T-helper 9 cell (primary cell): ENCODE results near the gene CLSTN3.
"Not testable (repeated sequence)": the region's sequence is repeated elsewhere in the genome, so short reads cannot be mapped to it uniquely, and the experiment has no call there.

ENCODE experiments used
- DNase-seq: peaks from one replicate; pipeline ENCODE4 v3.0.0-alpha.2; 2020

The CLSTN3 gene

GRCh38 chr12:7154042-7154441, 23.9 kb downstream of the CLSTN3 start:
- no peak for DNase-seq

- no peak for DNase-seq
These were observed 24.8 kb downstream of the CLSTN3 start for GRCh38 chr12:7154901-7155470.

- DNase-seq: no peak
These were observed 25.4 kb downstream of the CLSTN3 start for GRCh38 chr12:7155471-7156034.

GRCh38 chr12:7156259-7157197, 26.4 kb downstream of the CLSTN3 start:
- DNase-seq: no peak

DNA sequence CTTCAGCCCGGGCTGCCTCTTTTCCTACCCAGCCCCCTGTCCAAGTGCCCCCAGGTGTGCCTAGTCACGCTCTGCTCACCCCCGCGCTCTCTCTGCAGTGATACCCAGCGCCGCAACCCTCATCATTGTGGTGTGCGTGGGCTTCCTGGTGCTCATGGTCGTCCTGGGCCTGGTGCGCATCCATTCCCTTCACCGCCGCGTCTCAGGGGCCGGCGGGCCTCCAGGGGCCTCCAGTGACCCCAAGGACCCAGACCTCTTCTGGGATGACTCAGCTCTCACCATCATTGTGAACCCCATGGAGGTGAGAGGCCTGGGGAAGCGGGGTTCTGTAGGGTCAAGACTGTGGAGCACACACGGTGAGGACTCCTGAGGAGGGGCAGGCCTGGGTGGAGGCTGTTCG, 27.2 kb downstream of the CLSTN3 start:
- DNase-seq: no peak

DNA sequence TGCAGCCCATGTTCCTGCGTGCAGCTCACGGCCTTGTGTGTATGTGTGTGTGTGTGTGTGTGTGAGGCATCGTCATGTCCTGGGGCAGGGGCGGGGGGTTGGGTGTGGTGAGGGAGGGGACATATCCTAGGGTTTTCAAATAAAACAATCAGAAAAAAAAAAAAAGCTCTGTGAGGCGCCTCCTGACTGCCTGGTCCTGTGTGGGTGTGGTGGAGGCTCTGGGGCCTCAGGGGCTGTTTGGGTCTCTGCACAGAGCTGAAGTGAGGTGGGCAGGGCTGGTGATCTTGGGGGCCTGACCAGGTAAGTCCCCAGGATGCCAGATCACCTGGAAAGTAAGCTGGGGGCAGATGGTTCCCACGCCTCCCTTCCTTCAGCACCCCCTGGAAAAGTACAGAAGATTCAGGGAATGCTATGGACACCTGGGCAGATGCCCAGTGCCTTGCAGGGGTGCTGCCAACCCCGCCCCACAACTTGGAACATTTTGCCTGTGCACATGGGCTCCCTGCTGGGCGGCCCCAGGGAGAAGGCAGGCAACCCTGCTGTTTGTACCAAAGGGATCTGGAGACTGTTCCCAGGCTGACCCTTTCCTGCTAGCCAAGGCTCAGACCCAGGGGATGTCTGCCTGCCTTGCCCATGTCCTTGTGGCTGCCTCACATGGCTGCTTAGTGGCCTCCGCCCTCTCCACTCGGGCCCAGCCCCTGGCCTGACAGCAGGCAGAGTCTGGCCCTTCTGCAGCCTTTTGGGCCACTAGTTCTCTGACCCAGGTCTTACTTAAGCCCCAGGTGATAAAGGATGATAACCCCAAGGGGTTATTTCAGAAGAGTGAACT, 28.8 kb downstream of the CLSTN3 start:
- no peak for DNase-seq

DNA sequence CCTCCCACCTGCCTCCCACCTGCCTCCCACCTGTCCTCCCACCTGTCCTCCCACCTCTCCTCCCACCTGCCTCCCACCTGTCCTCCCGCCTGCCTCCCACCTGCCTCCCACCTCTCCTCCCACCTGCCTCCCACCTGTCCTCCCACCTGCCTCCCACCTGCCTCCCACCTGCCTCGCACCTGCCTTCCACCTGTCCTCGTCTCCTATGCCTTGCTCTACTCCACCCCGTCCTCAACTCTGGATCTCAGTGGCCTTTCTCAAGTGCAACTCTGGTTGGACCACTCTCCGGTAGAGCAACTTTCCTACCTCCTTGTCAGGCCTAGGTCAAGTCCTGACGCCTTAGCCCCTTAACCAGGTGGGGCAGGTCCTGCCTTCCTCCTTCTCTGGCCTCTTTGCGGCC, 30.0 kb downstream of the CLSTN3 start:
- no peak for DNase-seq

GRCh38 chr12:7161327-7161726, 31.2 kb downstream of the CLSTN3 start:
- no peak for DNase-seq

DNA sequence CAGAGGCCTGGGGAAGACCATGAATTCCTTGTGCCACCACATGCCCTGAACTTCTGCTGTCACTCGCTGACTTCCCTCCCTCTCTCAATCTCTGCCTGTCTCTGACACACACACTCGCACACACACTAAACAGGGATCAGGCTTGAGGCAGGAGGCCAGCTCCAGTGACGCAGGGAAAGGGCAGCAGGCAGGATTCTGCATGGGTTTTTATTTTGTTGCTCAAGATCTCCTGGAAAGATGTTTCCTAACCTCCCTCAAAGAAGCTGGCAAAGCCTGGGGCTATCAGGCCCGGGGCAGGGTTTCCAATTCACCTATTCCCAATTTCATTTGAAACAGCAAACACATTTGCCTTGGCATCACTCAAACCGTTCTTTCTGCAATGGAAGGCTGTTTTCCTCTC, 31.6 kb downstream of the CLSTN3 start:
- no peak for DNase-seq

GRCh38 chr12:7162691-7163114, 32.5 kb downstream of the CLSTN3 start:
- DNase-seq: peak; percentile 7

DNA sequence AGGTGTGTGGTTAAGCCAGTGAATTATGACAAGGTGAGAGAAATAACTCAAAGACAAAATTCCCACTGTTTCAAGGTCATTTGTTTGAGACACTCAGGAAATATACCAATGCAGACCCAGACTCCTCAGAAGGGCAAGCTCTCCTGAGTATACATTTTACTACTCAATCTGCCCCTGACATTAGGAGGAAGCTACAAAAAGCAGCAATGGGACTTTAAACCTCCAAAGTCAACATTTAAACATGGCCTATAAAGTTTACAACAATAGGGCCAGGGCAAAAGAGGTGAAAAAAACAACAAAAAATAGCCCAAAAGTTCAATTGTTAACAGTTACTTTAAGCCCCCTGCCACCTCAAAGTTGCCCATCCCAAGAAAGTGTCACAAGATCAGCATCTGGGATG, 39.8 kb downstream of the CLSTN3 start:
- no peak for DNase-seq

- DNase-seq: no peak
These were observed 41.7 kb downstream of the CLSTN3 start for GRCh38 chr12:7171854-7172253.

- no peak for DNase-seq
These were observed 45.3 kb downstream of the CLSTN3 start for GRCh38 chr12:7175493-7175892.

GRCh38 chr12:7176595-7176994, 46.4 kb downstream of the CLSTN3 start:
- DNase-seq: no peak

DNA sequence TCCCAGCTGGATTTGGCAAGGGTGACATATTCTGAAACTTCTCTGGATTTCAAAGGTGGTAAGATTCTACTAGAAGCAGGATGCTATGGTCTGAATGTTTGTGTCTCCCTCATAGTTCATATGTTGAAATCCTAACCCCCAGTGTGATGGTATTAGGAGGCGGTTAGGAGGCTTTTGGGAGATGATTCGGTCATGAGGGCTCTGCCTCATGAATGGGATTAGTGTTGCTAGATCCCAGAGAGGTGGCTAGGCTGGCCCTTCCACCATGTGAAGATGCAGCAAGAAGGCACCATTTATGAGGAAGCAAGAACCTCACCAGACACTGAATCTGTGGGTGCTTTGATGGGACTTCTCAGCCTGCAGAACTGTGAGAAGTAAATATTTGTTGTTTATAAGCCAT, 48.3 kb downstream of the CLSTN3 start:
- DNase-seq: no peak

DNA sequence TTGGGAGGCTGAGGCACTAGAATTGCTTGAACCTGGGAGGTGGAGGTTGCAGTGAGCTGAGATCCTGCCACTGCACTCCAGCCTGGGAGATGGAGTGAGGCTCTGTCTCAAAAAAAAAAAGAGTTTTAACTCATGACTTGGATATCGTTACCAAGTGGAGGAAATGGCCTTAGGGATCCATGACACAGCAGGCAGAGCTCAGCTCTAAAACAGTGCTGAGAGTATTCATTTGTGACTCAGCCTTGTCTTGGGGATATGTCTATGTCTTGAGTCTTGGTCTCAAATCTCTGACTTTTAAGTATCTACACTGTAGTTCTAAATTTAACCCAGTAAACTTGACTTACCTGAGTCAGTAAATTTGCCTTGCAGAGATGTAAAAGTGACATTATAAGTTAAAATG, 50.5 kb downstream of the CLSTN3 start:
- DNase-seq: no peak

DNA sequence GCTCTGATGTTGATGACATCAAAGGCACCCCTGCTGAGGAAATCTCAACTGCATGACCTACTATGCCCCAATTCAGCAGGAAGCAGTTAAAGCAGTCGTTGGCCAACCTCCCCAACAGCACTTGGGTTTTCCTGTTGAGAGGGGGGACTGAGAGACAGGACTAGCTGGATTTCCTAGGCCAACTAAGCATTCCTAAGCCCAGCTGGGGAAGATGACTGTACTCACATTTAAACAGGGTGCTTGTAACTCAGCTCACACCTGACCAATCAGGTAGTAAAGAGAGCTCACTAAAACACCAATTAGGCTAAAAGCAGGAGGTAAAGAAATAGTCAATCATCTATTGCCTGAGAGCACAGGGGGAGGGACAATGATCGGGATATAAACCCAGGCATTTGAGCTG, 55.9 kb downstream of the CLSTN3 start:
- DNase-seq: not testable (repeated sequence)

DNA sequence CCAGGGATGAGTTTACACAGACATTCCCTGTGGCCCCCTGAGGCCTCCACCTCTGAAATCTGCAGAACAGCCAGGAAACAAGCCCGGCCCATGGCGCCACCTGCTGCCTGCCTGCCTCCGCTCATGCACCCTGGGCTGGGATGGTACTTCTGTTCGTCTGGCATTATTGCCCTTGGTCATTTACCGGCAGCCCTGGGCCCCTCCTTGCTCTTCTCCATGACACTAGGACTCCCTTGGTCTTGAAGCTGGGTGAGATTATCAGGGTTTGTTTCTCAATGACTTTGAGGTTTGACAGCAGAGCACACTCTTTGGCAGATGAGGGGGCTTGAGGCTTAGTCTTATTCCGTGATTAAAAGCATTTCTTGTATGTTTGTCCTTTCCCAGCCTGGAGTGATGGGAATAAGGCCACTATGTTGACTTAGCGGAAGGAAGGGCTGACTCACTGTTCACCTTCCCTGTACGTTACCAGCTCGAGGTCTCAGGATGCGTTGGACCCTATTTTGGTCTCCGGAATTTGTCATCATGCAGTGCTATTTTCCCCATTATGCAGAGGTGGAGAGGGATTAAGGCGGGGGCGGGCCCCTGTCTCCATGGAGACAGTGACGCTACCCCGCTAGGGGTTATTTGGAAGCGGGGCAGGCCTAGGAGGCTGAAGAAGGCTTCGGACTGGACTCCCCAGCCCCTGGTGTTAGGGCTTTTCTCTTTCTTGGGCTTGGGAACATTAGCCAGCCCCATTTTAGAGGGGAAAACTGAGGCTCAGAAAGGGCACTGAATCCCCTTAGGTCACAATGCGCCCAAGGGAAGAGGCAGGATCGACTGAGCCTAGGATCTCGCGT, 58.6 kb downstream of the CLSTN3 start:
- DNase-seq: peak; percentile 49

GRCh38 chr12:7189398-7190267, 59.5 kb downstream of the CLSTN3 start, which contains the start of gene PEX5:
PEX5 (plus strand) TSS chr12:7189686; CDS start chr12:7190378, 692 bp downstream.
- peak; percentile 66 for DNase-seq

- no peak for DNase-seq
These were observed 60.3 kb downstream of the CLSTN3 start for GRCh38 chr12:7190268-7191055.
